Prostate gland (tissue), 2 donors: ENCODE results near the gene FAM193A.

Experiments
- POLR2A ChIP-seq: fragments of 450-650 bp; IDR thresholded peaks from one replicate; pipeline ENCODE4 v1.6.1; 2016; ENCODE audit warnings: antibody characterized with exemption, mild to moderate bottlenecking
- TF ChIP-seq, protein P1 (sequence below), 4 experiments: fragments of 200-600 bp in 2 of 4; fragments of 450-650 bp in 2 of 4; sonication (generic) in 2 of 4; IDR thresholded peaks; 1 replicate in 3 of 4; 2 replicates in 1 of 4; pipeline ENCODE4 v1.5.1; 2016 to 2019; ENCODE audit warnings: antibody characterized with exemption in 4 of 4, mild to moderate bottlenecking in 2 of 4, moderate library complexity in 2 of 4

DNA sequence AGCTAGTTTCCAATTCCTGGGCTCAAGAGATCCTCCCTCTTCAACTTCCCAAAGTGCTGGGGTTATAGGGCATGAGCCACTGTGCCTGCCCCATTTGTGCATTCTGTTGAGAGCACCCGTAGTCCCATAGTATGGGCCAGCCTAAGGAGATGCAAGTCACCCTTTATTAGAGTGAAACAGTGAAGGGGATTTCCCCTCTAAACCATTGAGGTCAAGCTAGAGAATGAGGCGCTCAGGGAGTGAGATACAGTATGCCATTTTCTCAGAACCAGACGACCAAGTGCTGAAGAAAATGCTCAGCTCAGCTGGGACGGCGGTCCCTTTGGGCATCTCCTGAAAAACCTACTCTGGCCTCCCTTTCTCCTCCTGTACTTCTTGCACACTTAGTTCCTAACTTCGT, 48.8 kb upstream of the FAM193A start:
- TF ChIP-seq, protein P1, sequence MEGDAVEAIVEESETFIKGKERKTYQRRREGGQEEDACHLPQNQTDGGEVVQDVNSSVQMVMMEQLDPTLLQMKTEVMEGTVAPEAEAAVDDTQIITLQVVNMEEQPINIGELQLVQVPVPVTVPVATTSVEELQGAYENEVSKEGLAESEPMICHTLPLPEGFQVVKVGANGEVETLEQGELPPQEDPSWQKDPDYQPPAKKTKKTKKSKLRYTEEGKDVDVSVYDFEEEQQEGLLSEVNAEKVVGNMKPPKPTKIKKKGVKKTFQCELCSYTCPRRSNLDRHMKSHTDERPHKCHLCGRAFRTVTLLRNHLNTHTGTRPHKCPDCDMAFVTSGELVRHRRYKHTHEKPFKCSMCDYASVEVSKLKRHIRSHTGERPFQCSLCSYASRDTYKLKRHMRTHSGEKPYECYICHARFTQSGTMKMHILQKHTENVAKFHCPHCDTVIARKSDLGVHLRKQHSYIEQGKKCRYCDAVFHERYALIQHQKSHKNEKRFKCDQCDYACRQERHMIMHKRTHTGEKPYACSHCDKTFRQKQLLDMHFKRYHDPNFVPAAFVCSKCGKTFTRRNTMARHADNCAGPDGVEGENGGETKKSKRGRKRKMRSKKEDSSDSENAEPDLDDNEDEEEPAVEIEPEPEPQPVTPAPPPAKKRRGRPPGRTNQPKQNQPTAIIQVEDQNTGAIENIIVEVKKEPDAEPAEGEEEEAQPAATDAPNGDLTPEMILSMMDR (IDR thresholded peaks at IDR 0.05) = no peak
- TF ChIP-seq POLR2A = no peak
